HG03103 (cell line): Measurements from ENCODE around the gene ELAVL4.

ENCODE experiments used
- ATAC-seq: cut with Tn5 transposase; IDR thresholded peaks from one replicate; pipeline ENCODE4 v1.9.1; 2021; ENCODE audit warnings: low read depth; ENCODE audit not compliant: unreplicated experiment

ELAVL4 gene

DNA sequence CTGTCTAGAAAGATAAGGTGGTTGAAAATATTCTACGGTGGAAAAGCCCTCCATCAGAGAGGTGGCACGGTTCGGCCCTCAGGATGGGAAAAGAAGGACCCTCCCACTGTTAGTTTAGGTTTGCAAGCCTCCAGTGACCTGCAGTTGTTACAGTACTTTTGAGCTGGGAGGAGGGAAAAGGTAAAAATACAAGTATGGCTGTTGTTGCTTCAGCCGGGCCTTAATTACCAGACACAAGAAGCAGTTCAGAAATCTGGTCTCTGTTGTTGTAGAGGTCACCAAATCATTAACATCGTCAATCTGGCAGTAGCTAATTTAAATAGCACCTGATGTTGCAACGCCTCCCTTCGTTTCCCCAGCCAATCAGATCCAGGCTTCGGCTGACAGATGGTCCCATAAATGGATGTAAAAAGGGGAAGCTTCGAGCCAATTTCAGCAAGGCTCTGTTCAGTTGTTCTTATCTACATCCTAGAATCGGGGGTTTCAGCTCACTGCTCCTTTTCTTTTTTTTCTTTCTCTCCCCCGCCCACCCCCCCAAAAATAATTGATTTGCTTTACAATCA is at the start of gene ELAVL4:
TSS of gene ELAVL4 (plus strand) at position 424 of the 563 bp plus-strand sequence. CDS start 270 bp downstream, outside the sequence.
- no peak for ATAC-seq

GRCh38 chr1:50060279-50060678 is 48.4 kb upstream of the ELAVL4 start:
- ATAC-seq = no peak

GRCh38 chr1:50066806-50067205 is 41.9 kb upstream of the ELAVL4 start:
- ATAC-seq = no peak

DNA sequence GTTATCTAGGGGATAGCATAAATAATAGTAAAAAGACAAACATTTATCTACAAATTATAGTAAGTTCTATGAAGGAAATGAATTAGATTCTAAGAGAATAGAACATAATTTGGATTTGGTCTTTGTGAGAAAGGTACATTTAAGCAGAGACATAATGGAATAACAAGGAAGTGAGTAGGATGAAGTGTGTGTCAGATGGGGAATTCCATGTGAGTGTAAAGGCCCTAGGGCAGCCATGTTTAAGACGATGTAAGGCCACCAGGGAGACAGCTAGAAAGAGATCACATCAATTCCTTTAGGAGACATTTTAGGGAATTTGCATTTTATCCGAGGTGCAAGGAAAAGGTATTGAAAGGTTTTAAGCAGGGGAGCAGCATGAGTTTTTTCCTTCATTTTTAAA is 33.8 kb upstream of the ELAVL4 start:
- ATAC-seq = no peak

DNA sequence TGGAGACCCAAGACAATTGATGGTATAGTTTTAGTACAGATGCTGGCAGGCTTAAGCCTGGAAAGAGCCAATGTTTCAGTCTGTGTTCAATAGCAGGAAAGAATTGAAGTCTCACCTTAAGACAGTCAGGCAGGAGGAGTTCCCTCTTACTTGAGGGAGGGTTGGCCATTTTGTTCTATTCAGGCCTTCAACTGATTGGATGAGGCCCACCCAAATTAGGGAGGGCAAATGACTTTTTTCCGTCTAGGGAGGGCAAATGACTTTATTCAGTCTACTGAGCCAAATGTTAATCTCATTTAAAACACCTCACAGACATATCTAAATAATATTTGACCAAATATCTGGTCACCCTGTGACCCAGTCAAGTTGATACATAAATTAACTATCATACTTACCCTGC is 31.4 kb upstream of the ELAVL4 start:
- no peak for ATAC-seq

DNA sequence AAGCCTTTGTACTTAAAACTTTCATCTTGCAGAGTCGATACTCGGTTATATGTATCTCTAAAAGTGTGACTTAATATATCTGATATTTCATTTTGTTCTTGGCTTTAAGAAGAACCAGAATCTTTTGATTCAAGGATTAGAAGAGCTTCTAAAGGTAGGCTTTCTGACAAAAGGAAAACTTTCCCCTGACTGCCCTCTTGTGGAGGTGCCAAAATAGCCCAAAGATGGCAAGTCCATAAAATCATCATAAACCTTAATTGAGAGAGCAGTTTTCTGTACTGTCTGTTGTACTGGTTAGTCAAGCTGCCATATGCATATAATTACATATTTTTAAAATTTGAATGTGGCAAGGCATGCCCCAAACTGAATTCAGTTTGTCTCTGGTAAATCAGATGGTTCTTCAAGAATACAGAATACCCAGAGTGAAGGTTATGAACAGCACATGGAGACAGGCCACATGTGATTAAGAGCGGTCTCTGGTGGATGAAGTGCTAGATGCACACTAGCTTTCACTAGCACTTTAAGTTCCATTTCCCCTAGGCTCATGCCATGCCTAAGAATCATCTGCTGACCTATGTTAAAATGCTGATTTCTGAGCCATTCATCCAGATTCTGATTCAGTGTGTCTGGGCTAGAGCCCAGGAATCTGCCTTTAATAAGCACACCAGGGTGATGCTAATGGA is 27.7 kb upstream of the ELAVL4 start:
- ATAC-seq = no peak

- ATAC-seq = no peak
Observed at GRCh38 chr1:50084389-50084788, 24.3 kb upstream of the ELAVL4 start.

GRCh38 chr1:50091068-50091467 is 17.7 kb upstream of the ELAVL4 start:
- no peak for ATAC-seq

DNA sequence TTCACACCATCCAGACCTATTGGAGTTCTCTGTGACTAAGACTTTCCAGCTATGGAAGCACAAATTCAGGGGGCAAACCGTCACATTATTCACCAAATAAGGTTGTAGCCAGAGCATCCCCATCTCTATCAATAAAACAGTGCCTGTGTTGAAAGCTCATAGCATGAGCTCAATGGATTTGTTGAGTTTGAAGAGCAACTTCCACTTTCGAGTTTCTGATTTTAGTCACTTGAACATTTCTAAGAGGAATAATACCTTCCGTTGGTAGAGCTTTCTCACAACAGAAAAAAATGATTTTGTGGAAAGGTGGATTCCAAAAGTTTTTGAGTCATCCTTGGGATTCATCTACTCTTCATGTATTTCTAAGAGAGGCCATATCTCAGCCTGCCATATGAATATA is 13.0 kb upstream of the ELAVL4 start:
- ATAC-seq = no peak

- ATAC-seq = no peak
Observed at GRCh38 chr1:50097021-50097679, 11.6 kb upstream of the ELAVL4 start.

DNA sequence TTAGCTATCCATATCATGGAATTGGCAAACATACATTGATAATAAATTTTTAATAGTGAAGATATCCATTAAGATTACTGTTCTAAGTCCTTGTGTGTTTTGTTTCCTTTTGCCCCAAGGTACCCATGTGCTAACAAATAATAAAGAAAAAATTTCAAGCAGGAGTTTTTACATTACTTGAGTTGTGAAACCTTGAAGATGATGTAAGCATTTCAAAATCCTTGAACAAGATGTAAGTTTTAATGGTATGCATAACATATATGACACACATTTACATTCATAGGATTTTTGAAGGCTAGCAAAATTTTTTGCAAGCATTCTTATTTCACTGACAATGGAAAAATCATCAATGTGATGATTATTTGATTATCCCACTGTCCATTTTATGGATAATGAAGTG is 10.9 kb upstream of the ELAVL4 start:
- no peak for ATAC-seq

- no peak for ATAC-seq
Observed at GRCh38 chr1:50098591-50099021, 10.1 kb upstream of the ELAVL4 start.

GRCh38 chr1:50099654-50100053 is 9.1 kb upstream of the ELAVL4 start:
- ATAC-seq = no peak

GRCh38 chr1:50103615-50104081 is 5.1 kb upstream of the ELAVL4 start:
- no peak for ATAC-seq

DNA sequence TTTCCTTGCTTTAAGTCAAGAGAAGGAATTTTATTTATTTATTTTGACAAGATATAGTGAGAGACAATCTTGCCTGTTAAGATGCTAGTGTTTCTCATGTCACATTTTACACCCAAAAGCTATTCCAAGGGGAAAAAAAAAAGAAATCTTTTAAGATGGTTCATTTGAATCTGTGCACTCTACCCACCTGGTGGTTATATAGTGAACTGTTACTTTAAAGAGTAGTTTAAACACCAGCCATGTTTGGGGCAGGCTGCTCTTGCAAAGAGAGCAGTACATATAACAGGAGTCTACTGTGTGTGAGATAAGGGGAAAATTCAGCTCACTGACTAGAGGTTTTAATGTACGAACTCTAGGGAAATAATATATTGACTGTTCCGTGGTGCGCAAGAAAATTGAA is 3.3 kb upstream of the ELAVL4 start:
- ATAC-seq = no peak

DNA sequence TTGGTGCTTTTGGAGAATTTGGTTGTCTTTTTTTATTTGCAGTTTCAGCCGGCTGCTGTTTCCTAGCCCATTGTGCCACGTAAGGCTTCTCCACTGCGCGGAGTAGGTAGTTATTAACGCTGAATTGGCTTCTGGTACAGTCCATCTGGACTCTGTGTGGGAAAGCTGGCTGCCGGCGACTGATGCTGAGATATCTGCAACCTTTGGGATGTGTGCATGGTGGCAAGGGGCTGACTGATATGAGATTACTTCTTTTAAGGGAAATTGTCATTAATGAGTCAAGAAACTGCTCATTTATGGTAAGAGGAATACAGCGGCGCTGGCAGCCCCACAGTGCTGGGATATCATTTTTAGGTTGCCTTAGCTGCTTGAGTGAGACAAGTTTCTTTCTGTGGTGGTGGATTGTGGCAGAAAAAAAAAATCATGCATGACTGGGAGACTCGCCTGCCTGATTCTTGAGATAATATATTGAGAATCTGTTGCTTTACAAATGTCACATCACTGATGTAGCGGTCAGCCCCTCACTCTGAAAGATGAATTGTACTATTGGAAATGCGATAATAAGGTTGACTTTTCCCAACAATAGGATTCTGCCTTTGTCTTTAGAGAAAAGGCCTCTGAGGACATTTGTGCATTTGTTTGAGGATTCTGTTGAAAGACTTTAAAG is 2.5 kb upstream of the ELAVL4 start:
- no peak for ATAC-seq

DNA sequence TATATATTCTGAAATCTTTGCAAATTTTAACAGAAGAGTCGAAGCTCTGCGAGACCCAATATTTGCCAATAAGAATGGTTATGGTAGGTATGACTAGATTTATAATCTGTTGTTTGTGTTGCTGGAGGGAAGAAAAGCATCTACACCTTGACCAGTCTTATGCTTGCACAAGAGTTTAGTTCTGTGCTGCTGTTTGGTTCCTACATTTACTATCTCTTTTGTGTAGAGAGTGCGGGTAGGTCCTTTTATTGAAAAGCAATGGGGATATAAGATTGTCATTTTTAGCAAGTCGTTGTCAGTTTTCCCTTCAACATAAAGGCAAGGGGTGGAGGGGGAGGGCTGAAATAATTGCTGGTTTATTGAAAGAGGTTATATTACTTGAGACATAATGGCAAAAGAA is 396 bp downstream of the ELAVL4 start:
- ATAC-seq = no peak

GRCh38 chr1:50109647-50110075 is 941 bp downstream of the ELAVL4 start:
- no peak for ATAC-seq

DNA sequence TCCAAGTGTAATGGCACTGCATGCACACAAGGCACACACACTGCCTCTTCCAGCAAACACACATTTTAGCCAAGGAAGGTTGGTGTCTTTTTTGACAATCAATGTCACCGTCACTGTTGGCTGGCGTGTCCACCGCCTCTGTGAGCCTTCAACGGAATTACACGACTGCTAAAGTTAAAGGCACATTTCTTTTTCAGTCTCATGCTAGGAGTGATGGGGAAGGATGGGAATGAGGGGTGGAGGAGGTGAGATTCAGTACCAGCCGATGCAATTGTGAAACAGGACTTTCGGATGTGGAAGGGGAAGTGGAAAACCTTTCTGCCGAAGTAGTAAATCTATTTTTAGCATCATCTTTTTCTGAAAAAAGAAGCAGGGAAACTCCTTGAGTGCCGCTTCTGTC is 1.4 kb downstream of the ELAVL4 start:
- ATAC-seq = no peak

GRCh38 chr1:50110656-50111055 is 1.9 kb downstream of the ELAVL4 start:
- ATAC-seq = no peak

DNA sequence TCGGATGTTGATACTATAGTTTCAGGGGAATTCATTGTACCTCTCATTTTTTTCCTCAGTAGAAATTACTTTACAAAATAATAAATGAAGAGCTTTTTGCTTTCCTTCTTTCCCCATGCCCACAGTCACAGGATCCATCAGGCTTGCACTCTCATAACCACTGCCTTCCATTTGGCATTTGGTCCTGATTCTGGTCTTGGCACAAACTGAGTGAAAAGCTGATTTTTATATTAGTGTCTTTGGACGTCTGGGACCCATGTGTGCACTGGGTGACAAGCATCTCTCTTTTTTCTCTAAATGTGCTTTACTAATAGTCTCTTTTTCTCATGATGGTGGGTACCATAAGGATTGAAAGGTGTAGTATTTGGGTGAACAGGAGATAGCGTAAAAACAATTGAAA is 2.8 kb downstream of the ELAVL4 start:
- no peak for ATAC-seq
